22Rv1 (cell line): Measurements from ENCODE around the gene STAC3.

ENCODE experiments used
- H3K27ac ChIP-seq: fragments of 450-650 bp; 2 replicates; pipeline ENCODE4 v1.5.1; 2017
- ZFX ChIP-seq: fragments of 450-650 bp; IDR thresholded peaks from 2 replicates; pipeline ENCODE4 v1.6.1; 2017; ENCODE audit warnings: antibody characterized with exemption, borderline replicate concordance
- TF ChIP-seq, protein P1 (sequence below): fragments of 450-650 bp; IDR thresholded peaks from 2 replicates; pipeline ENCODE4 v1.5.1; 2017; ENCODE audit warnings: mild to moderate bottlenecking

The STAC3 gene

DNA sequence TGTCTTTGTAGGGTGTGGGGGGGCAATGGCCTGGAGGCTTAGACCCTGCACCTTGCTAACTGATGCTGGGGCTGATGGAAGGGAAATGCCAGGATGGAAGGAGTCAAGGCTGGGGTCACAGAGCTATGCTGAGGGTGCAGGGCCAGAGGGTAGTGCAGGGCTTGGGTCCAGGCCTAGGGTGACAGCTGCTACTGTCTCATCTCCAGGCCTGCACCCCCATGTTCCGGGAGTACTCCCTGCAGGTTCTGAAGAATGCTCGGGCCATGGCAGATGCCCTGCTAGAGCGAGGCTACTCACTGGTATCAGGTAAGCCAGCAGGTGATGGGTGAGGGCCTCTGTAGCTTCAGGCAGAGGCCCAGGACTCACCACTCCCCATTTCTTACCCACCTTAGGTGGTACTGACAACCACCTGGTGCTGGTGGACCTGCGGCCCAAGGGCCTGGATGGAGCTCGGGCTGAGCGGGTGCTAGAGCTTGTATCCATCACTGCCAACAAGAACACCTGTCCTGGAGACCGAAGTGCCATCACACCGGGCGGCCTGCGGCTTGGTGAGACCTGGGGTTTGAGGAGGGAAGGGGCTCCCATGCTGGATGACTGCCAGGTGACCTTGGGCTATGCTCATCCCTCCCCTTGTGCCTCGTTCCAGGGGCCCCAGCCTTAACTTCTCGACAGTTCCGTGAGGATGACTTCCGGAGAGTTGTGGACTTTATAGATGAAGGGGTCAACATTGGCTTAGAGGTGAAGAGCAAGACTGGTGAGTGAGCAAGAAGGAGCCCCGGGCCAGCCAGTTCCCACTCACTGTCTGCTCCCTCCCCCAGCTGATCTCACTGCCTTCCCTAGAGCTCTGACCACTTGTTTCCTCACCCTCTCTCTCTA, 17.4 kb downstream of the STAC3 start:
- TF ChIP-seq, protein P1, sequence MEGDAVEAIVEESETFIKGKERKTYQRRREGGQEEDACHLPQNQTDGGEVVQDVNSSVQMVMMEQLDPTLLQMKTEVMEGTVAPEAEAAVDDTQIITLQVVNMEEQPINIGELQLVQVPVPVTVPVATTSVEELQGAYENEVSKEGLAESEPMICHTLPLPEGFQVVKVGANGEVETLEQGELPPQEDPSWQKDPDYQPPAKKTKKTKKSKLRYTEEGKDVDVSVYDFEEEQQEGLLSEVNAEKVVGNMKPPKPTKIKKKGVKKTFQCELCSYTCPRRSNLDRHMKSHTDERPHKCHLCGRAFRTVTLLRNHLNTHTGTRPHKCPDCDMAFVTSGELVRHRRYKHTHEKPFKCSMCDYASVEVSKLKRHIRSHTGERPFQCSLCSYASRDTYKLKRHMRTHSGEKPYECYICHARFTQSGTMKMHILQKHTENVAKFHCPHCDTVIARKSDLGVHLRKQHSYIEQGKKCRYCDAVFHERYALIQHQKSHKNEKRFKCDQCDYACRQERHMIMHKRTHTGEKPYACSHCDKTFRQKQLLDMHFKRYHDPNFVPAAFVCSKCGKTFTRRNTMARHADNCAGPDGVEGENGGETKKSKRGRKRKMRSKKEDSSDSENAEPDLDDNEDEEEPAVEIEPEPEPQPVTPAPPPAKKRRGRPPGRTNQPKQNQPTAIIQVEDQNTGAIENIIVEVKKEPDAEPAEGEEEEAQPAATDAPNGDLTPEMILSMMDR = no peak
- TF ChIP-seq ZFX = no peak

DNA sequence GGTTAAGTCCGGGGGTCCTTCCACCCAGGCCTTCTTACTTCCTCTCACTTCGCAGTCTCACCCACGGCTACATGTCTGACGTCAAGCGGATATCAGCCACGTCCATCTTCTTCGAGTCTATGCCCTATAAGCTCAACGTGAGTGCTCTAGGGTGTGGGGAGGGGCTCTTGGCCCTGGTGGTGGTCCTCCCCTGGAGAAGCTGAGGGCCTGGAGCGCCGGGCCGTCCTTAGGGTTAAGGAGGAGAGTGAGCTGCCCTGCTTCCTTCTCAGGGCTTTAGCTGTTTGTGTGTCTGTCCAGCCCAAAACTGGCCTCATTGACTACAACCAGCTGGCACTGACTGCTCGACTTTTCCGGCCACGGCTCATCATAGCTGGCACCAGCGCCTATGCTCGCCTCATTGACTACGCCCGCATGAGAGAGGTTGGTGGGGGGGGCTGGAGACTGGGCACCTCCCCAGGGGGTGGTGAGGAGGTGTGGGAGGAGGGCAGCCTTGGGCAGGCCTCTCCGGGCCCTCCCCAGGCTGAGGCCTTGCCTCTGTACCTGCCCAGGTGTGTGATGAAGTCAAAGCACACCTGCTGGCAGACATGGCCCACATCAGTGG, 18.7 kb downstream of the STAC3 start:
- H3K27ac ChIP-seq = peak overlapping the region; percentile 100
- TF ChIP-seq, protein P1 = no peak

More for the DNA sequence above, 17.4 kb downstream of the STAC3 start:
- H3K27ac ChIP-seq = peak overlapping the region; percentile 100

DNA sequence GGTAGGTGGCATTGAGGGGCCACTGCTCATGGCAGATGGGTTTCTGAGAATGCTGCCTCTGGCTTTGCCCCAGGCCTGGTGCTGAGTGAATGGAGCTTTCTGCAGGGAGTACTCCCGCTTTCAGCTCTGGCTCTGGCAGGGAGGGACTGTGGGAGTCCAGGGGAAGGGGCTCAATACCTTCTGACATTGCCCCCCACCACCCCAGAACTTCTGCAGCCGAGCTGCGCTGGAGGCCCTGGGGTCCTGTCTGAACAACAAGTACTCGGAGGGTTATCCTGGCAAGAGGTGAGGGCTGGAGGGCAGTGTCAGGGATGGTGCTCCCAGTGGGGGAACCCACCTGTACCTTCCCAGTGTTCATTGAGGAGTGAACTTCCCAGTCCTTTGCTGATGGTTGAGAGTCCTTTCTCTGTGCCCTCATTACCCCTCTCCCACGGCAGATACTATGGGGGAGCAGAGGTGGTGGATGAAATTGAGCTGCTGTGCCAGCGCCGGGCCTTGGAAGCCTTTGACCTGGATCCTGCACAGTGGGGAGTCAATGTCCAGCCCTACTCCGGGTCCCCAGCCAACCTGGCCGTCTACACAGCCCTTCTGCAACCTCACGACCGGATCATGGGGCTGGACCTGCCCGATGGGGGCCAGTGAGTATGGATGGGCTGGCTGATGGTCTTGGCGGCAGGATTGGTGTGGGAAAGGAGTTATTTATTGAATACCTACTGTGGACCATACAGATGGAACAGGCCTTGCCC, 19.5 kb downstream of the STAC3 start:
- TF ChIP-seq ZFX = no peak
- TF ChIP-seq, protein P1 = no peak
- peak overlapping the region; percentile 100 for H3K27ac ChIP-seq

DNA sequence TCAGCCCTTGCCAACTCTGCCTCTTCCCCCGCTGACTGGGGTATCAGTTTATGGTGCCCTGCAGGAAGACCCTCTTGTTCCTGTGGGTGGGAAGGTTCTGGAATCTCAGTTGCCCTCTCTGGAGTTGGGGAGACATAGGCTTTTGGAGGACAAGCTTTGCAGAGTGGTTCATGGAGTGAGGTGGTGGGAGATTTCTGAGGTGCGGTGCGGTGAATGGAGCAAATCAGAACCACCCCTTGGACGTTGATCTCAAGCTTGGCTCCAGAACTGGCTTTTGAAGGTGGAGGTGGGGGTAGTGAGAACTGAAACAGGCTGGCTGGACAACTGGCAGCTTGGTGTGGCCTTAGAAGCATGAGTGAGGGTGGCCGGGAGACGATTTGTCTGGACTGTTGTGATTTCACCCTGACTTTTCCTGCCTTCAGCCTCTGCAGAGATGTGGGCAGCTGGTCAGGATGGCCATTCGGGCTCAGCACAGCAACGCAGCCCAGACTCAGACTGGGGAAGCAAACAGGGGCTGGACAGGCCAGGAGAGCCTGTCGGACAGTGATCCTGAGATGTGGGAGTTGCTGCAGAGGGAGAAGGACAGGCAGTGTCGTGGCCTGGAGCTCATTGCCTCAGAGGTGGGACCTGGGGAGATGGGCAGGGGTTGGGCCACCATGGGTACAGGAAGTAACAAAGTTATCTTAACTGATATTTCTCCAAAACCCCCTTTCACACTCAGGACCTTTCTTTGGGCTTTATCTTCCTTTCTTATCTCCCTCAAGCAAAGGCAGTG, 20.4 kb downstream of the STAC3 start:
- no peak for TF ChIP-seq ZFX
- TF ChIP-seq, protein P1 = no peak
- peak overlapping the region; percentile 100 for H3K27ac ChIP-seq

DNA sequence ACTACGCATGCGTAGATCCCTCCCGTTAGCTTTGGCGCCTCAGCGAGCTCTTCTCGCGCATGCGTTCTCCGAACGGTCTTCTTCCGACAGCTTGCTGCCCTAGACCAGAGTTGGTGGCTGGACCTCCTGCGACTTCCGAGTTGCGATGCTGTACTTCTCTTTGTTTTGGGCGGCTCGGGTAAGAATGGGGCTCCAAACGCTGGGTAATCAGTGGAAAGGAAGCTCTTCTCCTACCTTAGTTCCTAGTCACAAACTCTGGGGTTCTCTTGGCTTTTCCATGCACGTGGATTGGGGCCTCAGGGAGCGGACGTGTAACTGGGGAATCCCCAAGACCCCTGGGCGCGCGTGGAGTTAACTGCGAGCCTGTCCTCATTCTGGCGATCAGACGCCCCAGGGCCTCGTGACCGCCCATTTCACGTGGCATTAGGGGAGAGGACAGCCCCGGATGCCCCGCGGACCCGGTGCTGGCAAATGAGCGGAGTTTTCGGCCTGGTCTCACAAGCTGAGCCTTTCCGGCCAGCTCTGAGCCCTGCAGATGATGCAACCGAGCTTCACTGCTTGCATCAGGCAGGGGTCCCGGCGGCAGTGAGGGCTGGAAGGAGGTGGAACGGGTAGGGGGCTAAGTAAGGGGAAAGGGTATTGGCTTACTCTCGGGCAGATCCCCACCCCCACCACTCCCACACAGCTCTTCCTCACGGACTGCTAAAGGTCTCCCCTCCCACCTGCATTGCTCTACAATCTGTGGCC, 21.2 kb downstream of the STAC3 start, which contains the start of gene SHMT2:
Gene SHMT2, plus strand, starts transcription at position 78 of the 747 bp plus-strand sequence. Its CDS starts 68 bp downstream, at position 146.
- TF ChIP-seq, protein P1 = no peak
- TF ChIP-seq ZFX = no peak
- peak within 1 kb of the TSS; percentile 100 for H3K27ac ChIP-seq

DNA sequence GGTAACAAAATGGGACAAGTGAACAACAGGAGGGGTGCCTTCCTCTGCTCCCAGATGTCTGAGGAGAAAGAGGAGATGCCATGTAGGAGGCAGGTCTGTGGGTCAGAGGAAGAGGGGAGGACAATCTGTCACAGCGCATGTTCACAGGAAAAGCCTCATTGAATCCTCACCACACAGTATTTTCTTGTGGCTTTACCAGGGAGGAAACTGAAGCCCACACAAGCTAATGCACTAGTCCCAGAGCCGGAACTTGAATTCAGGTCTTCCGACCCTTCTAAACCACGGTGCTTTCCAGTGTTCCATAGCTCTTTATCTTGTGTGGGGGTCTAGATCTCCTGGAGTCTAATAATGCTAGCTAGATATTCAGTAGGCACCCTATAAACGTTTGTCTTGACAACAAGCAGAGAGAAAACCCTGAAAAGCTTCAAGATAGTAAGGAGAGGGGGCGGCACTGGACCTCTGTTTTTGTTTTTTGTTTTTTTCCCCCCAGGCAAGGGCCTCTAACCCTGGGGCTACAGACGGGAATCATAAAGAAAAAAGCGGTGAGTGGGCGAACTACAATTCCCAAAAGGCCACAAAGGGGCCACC, 21.8 kb downstream of the STAC3 start:
- H3K27ac ChIP-seq = peak overlapping the region; percentile 100
- TF ChIP-seq, protein P1 = no peak
- no peak for TF ChIP-seq ZFX
